Ishikawa (cell line): Measurements from ENCODE around the gene WDR88.

Experiments
- CEBPB ChIP-seq: IDR thresholded peaks from 2 replicates; pipeline ENCODE4 v1.6.1; 2012
- CREB1 ChIP-seq: IDR thresholded peaks from 2 replicates; pipeline ENCODE4 v1.6.1; 2012; ENCODE audit warnings: low read depth
- EGR1 ChIP-seq: IDR thresholded peaks from 2 replicates; pipeline ENCODE4 v1.6.1; 2012
- EP300 ChIP-seq: IDR thresholded peaks from 2 replicates; pipeline ENCODE4 v1.6.1; 2012; ENCODE audit warnings: borderline replicate concordance
- FOXM1 ChIP-seq: IDR thresholded peaks from 2 replicates; pipeline ENCODE4 v1.6.1; 2012; ENCODE audit warnings: low read depth, borderline replicate concordance
- MAX ChIP-seq: IDR thresholded peaks from 2 replicates; pipeline ENCODE4 v1.6.1; 2012
- NFIC ChIP-seq: IDR thresholded peaks from 2 replicates; pipeline ENCODE4 v1.6.1; 2012
- RAD21 ChIP-seq: IDR thresholded peaks from 2 replicates; pipeline ENCODE4 v1.6.1; 2012; ENCODE audit warnings: low read depth
- REST ChIP-seq: IDR thresholded peaks from 2 replicates; pipeline ENCODE4 v1.6.1; 2012; ENCODE audit warnings: low read depth, mild to moderate bottlenecking
- TAF1 ChIP-seq: IDR thresholded peaks from 2 replicates; pipeline ENCODE4 v1.6.1; 2012; ENCODE audit warnings: low read depth, mild to moderate bottlenecking
- TCF12 ChIP-seq: IDR thresholded peaks from 2 replicates; pipeline ENCODE4 v1.6.1; 2012; ENCODE audit warnings: low read depth
- TEAD4 ChIP-seq: IDR thresholded peaks from 2 replicates; pipeline ENCODE4 v1.6.1; 2012
- YY1 ChIP-seq: IDR thresholded peaks from 2 replicates; pipeline ENCODE4 v1.6.1; 2012; ENCODE audit warnings: low read depth
- ZBTB7A ChIP-seq: IDR thresholded peaks from 2 replicates; pipeline ENCODE4 v1.6.1; 2012; ENCODE audit warnings: low read depth
- TF ChIP-seq, protein P1 (sequence below): IDR thresholded peaks from 2 replicates; pipeline ENCODE4 v1.6.1; 2012

WDR88 gene

DNA sequence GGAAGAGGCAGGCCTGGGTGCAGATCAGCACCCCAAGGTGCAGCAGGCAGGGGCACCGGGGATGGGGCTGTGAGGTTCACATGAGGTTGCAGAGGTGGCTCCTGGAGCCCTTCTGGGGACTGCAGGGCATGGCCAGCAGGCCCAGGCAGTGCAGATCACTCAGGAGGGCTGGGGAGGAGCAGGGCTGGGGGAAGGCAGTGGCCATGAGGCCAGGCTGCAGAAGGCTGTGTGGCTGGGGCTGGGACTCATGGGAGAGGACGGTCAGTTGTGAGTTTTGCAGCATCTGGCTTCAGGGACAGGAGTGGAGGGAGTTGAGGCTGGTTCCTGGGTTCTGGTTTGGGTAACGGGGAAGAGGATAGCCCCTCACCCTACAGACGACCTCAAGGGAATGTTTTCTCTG, 7.3 kb downstream of the WDR88 start:
- no peak for TF ChIP-seq FOXM1

DNA sequence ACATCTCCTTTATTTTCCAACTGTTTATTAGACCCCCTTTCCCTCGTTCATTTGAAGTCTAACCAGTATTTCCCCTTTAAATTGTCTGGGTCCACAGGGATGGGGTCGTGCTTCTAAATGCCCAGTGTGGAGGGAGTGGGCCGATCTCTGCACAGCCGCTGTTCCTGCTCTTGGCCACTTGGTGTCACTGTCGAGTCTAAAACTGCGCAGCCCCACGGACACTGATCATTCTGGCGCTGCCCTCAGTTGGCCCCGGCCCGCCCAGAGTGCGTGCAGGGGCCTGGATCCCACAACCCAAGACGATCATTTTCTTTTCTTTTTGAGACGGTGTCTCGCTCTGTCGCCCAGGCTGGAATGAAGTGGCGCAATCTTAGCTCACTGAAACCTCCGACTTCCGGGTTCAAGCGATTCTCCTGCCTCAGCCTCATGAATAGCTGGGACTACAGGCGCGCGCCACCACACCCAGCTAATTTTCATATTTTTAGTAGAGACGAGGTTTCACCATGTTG, 12.0 kb downstream of the WDR88 start:
- TF ChIP-seq RAD21 (peak; percentile 95), NFIC (no peak), EP300 (0 out of 2 replicates have a peak, but pooled peaks have one; percentile 15)

- TF ChIP-seq NFIC (no peak), TEAD4 (no peak), CEBPB (no peak), TAF1 (no peak)
- TF ChIP-seq, protein P1, sequence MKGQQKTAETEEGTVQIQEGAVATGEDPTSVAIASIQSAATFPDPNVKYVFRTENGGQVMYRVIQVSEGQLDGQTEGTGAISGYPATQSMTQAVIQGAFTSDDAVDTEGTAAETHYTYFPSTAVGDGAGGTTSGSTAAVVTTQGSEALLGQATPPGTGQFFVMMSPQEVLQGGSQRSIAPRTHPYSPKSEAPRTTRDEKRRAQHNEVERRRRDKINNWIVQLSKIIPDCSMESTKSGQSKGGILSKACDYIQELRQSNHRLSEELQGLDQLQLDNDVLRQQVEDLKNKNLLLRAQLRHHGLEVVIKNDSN = no peak
Measured at GRCh38 chr19:33146209-33146608, 14.3 kb downstream of the WDR88 start.

DNA sequence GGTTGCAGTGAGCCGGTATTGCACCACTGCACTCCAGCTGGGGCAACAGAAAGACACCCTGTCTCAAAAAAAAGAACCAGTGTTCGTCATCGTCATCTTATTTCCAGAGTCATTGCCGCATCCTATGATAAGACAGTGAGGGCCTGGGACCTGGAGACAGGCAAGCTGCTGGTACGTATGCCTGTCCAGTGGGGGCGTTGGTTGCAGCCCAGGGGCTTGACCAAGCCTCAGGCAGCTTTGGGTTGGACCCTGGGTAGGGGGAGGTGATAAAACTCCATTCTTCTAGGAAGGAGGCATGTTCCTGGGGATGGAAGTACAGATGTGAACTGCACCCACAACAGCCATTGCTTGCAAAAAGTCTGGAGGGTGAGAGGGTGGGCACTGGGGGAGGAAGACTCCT, 15.6 kb downstream of the WDR88 start:
- no peak for TF ChIP-seq CEBPB

DNA sequence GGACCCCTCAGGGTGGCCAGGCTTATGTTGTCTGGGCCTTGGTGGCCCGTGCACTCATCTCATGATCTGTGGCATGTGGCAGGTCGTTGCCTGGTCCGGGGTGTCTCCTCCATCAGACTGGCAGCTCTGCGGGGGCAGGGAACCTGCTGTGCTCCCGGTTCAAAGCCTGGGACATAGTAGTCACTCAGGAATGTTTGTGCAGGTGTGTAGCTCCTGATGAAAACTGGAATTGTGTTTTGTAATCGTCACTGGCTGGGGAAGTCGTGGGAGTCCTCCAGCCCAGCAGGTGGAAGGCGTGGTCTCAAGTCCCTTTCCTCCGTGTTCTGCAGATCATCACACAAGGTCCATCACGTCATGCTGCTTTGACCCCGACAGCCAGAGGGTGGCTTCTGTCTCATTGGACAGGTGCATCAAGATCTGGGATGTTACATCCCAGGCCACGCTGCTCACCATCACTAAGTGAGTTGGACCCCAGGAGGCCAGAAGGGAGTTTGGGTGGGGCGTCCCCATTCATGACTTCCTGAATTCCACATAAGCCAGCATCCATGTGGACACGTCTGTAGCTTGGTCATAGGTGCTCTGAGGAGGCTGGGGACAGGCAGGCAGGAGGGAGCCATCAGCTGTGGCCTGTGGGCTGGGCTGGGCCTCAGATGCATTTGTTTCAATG, 19.1 kb downstream of the WDR88 start:
- no peak for TF ChIP-seq CEBPB
- no peak for TF ChIP-seq NFIC
- no peak for TF ChIP-seq MAX
- no peak for TF ChIP-seq RAD21
- TF ChIP-seq TEAD4 = no peak
- no peak for TF ChIP-seq REST
- TF ChIP-seq EGR1 = no peak
- no peak for TF ChIP-seq TCF12
- TF ChIP-seq, protein P1 = no peak

DNA sequence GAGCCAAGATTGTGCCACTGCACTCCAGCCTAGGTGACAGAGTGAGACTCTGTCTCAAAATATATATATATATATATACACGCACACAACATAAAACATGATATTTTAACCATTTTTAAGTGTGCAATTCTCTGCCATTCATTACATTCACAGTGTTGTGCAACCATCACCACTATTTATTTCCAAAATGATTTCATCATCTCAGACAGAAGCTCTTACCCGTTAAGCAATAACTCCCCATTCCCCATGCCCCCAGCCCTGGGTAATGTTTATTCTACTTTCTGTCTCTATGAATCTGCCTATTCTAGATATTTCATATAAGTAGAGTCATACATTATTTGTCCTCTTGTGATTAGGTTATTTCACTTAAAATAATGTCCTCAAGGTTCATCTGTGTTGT, 20.3 kb downstream of the WDR88 start:
- TF ChIP-seq RAD21 = no peak

DNA sequence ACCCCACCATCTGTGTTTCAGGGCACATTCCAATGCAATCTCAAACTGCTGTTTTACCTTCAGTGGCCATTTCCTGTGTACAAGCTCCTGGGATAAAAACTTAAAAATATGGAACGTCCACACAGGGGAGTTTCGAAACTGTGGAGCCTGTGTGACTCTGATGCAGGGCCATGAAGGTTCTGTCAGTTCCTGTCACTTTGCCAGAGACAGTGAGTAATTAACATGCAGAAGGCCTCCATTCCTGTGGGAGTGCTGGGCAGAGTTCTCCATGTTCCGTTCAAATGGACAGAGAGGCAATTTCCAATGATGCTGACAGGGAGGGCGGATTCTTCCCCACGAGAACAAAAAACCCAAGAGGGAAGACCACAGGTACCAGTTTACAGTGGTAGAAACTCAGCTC, 24.4 kb downstream of the WDR88 start:
- TF ChIP-seq REST = no peak
- no peak for TF ChIP-seq TEAD4
- no peak for TF ChIP-seq RAD21
- no peak for TF ChIP-seq TAF1
- TF ChIP-seq YY1 = no peak
- TF ChIP-seq NFIC = no peak
- no peak for TF ChIP-seq EGR1
- TF ChIP-seq FOXM1 = no peak
- TF ChIP-seq, protein P1 = no peak
- no peak for TF ChIP-seq MAX
- TF ChIP-seq CREB1 = no peak
- no peak for TF ChIP-seq TCF12
- no peak for TF ChIP-seq ZBTB7A
- TF ChIP-seq EP300 = no peak
- no peak for TF ChIP-seq CEBPB

GRCh38 chr19:33157906-33158305, 26.0 kb downstream of the WDR88 start:
- TF ChIP-seq, protein P1 = no peak
- no peak for TF ChIP-seq CREB1
- no peak for TF ChIP-seq REST
- TF ChIP-seq TEAD4 = no peak
